Stomach (tissue), 9 donors: ENCODE results near the gene BTBD9. TPM values are rescaled to one million over a fixed set of nuclear protein-coding genes. Genes with fewer than 3 reads are reported as not detected.

Experiments used
- DNase-seq, 2 donors: peaks; one replicate each; pipeline versions ENCODE4 v3.0.0 to v3.0.0-alpha.2; 2013 to 2019
- H3K27ac ChIP-seq, 5 donors: fragments of 200-600 bp in 4 of 5; sonication (generic) in 4 of 5; one replicate each; pipeline ENCODE4 v1.5.1; 2013 to 2019; ENCODE audit warnings: mild to moderate bottlenecking in 1 of 5, moderate library complexity in 1 of 5
- H3K27me3 ChIP-seq, 3 donors: fragments of 200-600 bp; sonication (generic); one replicate each; pipeline ENCODE4 v1.5.1; 2017 to 2019; ENCODE audit warnings: mixed run types in 1 of 3
- H3K36me3 ChIP-seq, 4 donors: fragments of 200-600 bp; sonication (generic); 1 replicate in 3 of 4; 2 replicates in 1 of 4; pipeline ENCODE4 v1.5.1; 2016 to 2019
- H3K4me1 ChIP-seq, 4 donors: fragments of 200-600 bp; sonication (generic); one replicate each; pipeline ENCODE4 v1.5.1; 2016 to 2019
- H3K4me3 ChIP-seq, 4 donors: fragments of 200-600 bp; sonication (generic) in 3 of 4; one replicate each; pipeline ENCODE4 v1.5.1; 2016 to 2019; ENCODE audit warnings: mild to moderate bottlenecking in 1 of 4
- H3K9me3 ChIP-seq, 4 donors: fragments of 200-600 bp; sonication (generic); one replicate each; pipeline ENCODE4 v1.5.1; 2016 to 2019
- EP300 ChIP-seq: sonication (generic); formaldehyde crosslinking; IDR thresholded peaks from one replicate; pipeline ENCODE4 v1.6.1; 2017; ENCODE audit warnings: antibody characterized with exemption
- POLR2A ChIP-seq, 4 donors: fragments of 450-650 bp; IDR thresholded peaks; one replicate each; pipeline ENCODE4 v1.6.1; 2016; ENCODE audit warnings: antibody characterized with exemption in 4 of 4, control low read depth in 2 of 4, mild to moderate bottlenecking in 1 of 4, moderate library complexity in 1 of 4
- POLR2AphosphoS5 ChIP-seq, 3 donors: sonication (generic); formaldehyde crosslinking; IDR thresholded peaks; one replicate each; pipeline ENCODE4 v1.6.1; 2016; ENCODE audit warnings: antibody characterized with exemption in 3 of 3
- WGBS, 5 donors: extraction: QIAGEN DNeasy Blood & Tissue Kit in 3 of 5; methylation state at CpG; one replicate each; pipeline versions ENCODE4 v1.1.5 to v1.1.7; 2013 to 2018; 5-methylcytosine and 5-hydroxymethylcytosine counted together
- intact Hi-C: fragments of 100-400 bp; cut with DNase I; formaldehyde crosslinking; loops from one replicate; pipeline ENCODE4 v1.15.1; 2023; ENCODE audit warnings: low total_unique reads
- polyA plus RNA-seq, 3 donors: library from polyadenylated mRNA; stranded (reverse); fragments of 200-250 nt; gene quantifications; one replicate each; pipeline ENCODE4 v1.2.3, GENCODE V29; 2013
- total RNA-seq, 5 donors: library from RNA; depleted of rRNA; stranded (reverse); fragments of >200 nt; gene quantifications; one replicate each; pipeline versions ENCODE4 v1.1.0 to v1.2.3, GENCODE V29; 2014 to 2016
- TF ChIP-seq, protein P1 (sequence below), 7 experiments: fragments of 450-650 bp in 4 of 7; fragments of 200-600 bp in 3 of 7; sonication (generic) in 3 of 7; IDR thresholded peaks; one replicate each; pipeline ENCODE4 v1.5.1; 2016 to 2019; ENCODE audit warnings: antibody characterized with exemption in 7 of 7, control low read depth in 2 of 7, mild to moderate bottlenecking in 1 of 7
- donor health status: healthy with polysubstance abuse.
- donor health status: Bipolar disorder and iron deficiency.
- donor health status: healthy.

Gene BTBD9
- total and polyA plus RNA-seq, 8 donors = 1.4 to 90.2 (median 6.8) TPM

GRCh38 chr6:38241200-38241871 is 398.4 kb downstream of the BTBD9 start:
- no peaks in the 10 kb centered on the region for H3K27me3 ChIP-seq
- 75 to 91% (median 86%) methylated on average over 7 of the region's 7 CpGs for WGBS, 5 donors
- intact Hi-C loops = no loop called here
- TF ChIP-seq POLR2A (IDR thresholded peaks at IDR 0.05) (no peak), EP300 (no peak), POLR2AphosphoS5 (IDR thresholded peaks at IDR 0.05) (no peak)
- TF ChIP-seq, protein P1, sequence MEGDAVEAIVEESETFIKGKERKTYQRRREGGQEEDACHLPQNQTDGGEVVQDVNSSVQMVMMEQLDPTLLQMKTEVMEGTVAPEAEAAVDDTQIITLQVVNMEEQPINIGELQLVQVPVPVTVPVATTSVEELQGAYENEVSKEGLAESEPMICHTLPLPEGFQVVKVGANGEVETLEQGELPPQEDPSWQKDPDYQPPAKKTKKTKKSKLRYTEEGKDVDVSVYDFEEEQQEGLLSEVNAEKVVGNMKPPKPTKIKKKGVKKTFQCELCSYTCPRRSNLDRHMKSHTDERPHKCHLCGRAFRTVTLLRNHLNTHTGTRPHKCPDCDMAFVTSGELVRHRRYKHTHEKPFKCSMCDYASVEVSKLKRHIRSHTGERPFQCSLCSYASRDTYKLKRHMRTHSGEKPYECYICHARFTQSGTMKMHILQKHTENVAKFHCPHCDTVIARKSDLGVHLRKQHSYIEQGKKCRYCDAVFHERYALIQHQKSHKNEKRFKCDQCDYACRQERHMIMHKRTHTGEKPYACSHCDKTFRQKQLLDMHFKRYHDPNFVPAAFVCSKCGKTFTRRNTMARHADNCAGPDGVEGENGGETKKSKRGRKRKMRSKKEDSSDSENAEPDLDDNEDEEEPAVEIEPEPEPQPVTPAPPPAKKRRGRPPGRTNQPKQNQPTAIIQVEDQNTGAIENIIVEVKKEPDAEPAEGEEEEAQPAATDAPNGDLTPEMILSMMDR (IDR thresholded peaks at IDR 0.05) = no peak
- no peaks in the 10 kb centered on the region for H3K9me3 ChIP-seq
- peaks cover 0 to 11% (median 8%) of the 10 kb centered on the region in 4 donors for H3K4me1 ChIP-seq
- no peak for DNase-seq
- H3K27ac ChIP-seq = no peak overlapping the region
- no peak overlapping the region for H3K4me3 ChIP-seq
- H3K36me3 ChIP-seq = no peaks in the 10 kb centered on the region

GRCh38 chr6:38239719-38240451 is 399.8 kb downstream of the BTBD9 start:
- Histone ChIP-seq H3K9me3 (no peaks in the 10 kb centered on the region), H3K27ac (no peak overlapping the region), H3K36me3 (no peaks in the 10 kb centered on the region), H3K27me3 (no peaks in the 10 kb centered on the region), H3K4me3 (no peak overlapping the region), H3K4me1 (peaks cover 0 to 11% (median 8%) of the 10 kb centered on the region in 4 donors)
- TF ChIP-seq, protein P1 (IDR thresholded peaks at IDR 0.05) = no peak
- TF ChIP-seq POLR2AphosphoS5 (IDR thresholded peaks at IDR 0.05) (no peak), POLR2A (IDR thresholded peaks at IDR 0.05) (no peak), EP300 (no peak)
- no peak for DNase-seq
- intact Hi-C loops = no loop called here
- 32 to 55% (median 36%) methylated on average over 4 to 5 of the region's 5 CpGs for WGBS, 5 donors

DNA sequence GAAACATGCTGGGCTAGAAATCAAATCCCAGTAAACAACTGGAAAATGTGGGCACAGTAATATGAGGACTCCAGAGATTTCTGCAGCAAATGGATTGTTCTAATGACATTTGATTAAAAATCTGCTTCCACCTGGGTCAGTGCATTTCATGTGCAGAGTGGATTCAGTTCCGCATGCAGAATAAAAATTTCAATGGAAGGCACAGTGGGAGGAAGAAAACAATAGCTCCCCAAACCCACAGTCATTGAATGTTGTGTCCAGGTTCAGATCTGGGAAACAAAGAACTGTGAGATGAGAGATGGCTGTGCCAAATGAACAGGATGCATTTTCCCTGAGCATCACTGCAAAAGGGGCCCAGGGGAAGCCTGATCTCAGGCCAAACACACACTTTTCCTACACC is 403.1 kb downstream of the BTBD9 start:
- Histone ChIP-seq H3K4me3 (no peak overlapping the region), H3K4me1 (peaks cover 0 to 16% (median 11%) of the 10 kb centered on the region in 4 donors), H3K36me3 (no peaks in the 10 kb centered on the region), H3K9me3 (no peaks in the 10 kb centered on the region), H3K27me3 (no peaks in the 10 kb centered on the region), H3K27ac (no peak overlapping the region)
- no peak for DNase-seq
- intact Hi-C loops = no loop called here
- 88 to 100% (median 98%) methylated on average over 1 of the region's 1 CpG for WGBS, 5 donors
- no peak for TF ChIP-seq POLR2A (IDR thresholded peaks at IDR 0.05)
- TF ChIP-seq EP300 = no peak
- no peak for TF ChIP-seq POLR2AphosphoS5 (IDR thresholded peaks at IDR 0.05)
- TF ChIP-seq, protein P1 (IDR thresholded peaks at IDR 0.05) = no peak

- no peak for DNase-seq
- Histone ChIP-seq H3K27me3 (no peaks in the 10 kb centered on the region), H3K9me3 (no peaks in the 10 kb centered on the region), H3K4me1 (peaks cover 0 to 13% (median 9%) of the 10 kb centered on the region in 4 donors), H3K4me3 (no peak overlapping the region), H3K36me3 (no peaks in the 10 kb centered on the region), H3K27ac (no peak overlapping the region)
- WGBS, 5 donors = 72 to 84% (median 76%) methylated on average over 4 of the region's 4 CpGs
- no peak for TF ChIP-seq POLR2A (IDR thresholded peaks at IDR 0.05)
- TF ChIP-seq POLR2AphosphoS5 (IDR thresholded peaks at IDR 0.05) = no peak
- TF ChIP-seq, protein P1 (IDR thresholded peaks at IDR 0.05) = no peak
- TF ChIP-seq EP300 = no peak
- intact Hi-C loops = no loop called here
Measured at GRCh38 chr6:38234934-38235682, 404.6 kb downstream of the BTBD9 start.
